B cell (primary cell): ENCODE results near the gene PPFIA4. TPM values are rescaled to one million over a fixed set of nuclear protein-coding genes. Genes with fewer than 3 reads are reported as not detected.

Source experiments
- ATAC-seq: fragments of 200-7000 bp; cut with Tn5 transposase; one replicate; pipeline ENCODE4 v1.10.0; 2021; ENCODE audit warnings: low read depth, mild to moderate bottlenecking, moderate number of reproducible peaks, moderate library complexity
- CTCF ChIA-PET: fragments of 350-600 bp; sonication (Branson Sonifier 250); formaldehyde crosslinking; loops from one replicate; lab custom pipeline; 2021; ENCODE audit warnings: antibody characterized with exemption, inconsistent platforms; lab: Charles Lee
- POLR2A ChIA-PET: fragments of 350-600 bp; sonication (Branson Sonifier 250); formaldehyde crosslinking; loops from one replicate; lab custom pipeline; 2021; ENCODE audit warnings: antibody characterized with exemption; lab: Charles Lee
- DNase-seq: peaks from one replicate; pipeline ENCODE4 v3.0.0; 2013
- H2AFZ ChIP-seq: 2 replicates; pipeline ENCODE4 v1.6.1; 2012; ENCODE audit warnings: mild to moderate bottlenecking, low read depth, low read length; ENCODE audit not compliant: insufficient read depth, poor library complexity, severe bottlenecking
- H3K27ac ChIP-seq, 2 donors: 1 replicate in 1 of 2; 2 replicates in 1 of 2; pipeline ENCODE4 v1.5.1; 2012 to 2013; ENCODE audit warnings: low read length in 2 of 2, mild to moderate bottlenecking in 2 of 2, moderate library complexity in 1 of 2
- H3K27me3 ChIP-seq, 4 experiments: fragments of 200-600 bp in 1 of 4; sonication (generic) in 1 of 4; replicated peaks in 1 of 4; 1 replicate in 2 of 4; 2 replicates in 2 of 4; pipeline versions ENCODE4 v1.6.1 to v1.7.0; 2013 to 2016; ENCODE audit warnings: low read length in 3 of 4, mild to moderate bottlenecking in 2 of 4, mixed read lengths in 1 of 4, moderate library complexity in 1 of 4; ENCODE audit not compliant: insufficient read depth in 4 of 4, control insufficient read depth in 3 of 4; ENCODE audit errors: control extremely low read depth in 1 of 4
- H3K36me3 ChIP-seq, 2 experiments: replicated peaks in 1 of 2; 1 replicate in 1 of 2; 2 replicates in 1 of 2; pipeline versions ENCODE4 v1.6.1 to v1.7.1; 2013; ENCODE audit warnings: low read length in 1 of 2; ENCODE audit not compliant: insufficient read depth in 2 of 2, control insufficient read depth in 1 of 2; ENCODE audit errors: control extremely low read depth in 1 of 2, extremely low read depth in 1 of 2
- H3K4me1 ChIP-seq, 2 donors: fragments of 200-600 bp in 1 of 2; sonication (generic) in 1 of 2; 1 replicate in 1 of 2; 2 replicates in 1 of 2; pipeline versions ENCODE4 v1.5.1 to v1.6.1; 2013 to 2017; ENCODE audit warnings: low read length in 2 of 2; ENCODE audit not compliant: control insufficient read depth in 2 of 2, insufficient read depth in 2 of 2
- H3K4me2 ChIP-seq: replicated peaks from 2 replicates; pipeline ENCODE3; 2012; ENCODE audit warnings: mild to moderate bottlenecking, low read depth, low read length; ENCODE audit not compliant: poor library complexity, severe bottlenecking
- H3K4me3 ChIP-seq, 5 experiments: fragments of 200-600 bp in 1 of 5; sonication (generic) in 1 of 5; 1 replicate in 3 of 5; 2 replicates in 2 of 5; pipeline versions ENCODE4 v1.5.1 to v1.7.0; 2011 to 2016; ENCODE audit warnings: low read length in 4 of 5, mild to moderate bottlenecking in 4 of 5, low read depth in 2 of 5, control low read depth in 1 of 5, moderate library complexity in 1 of 5; ENCODE audit not compliant: insufficient read depth in 1 of 5; ENCODE audit errors: control extremely low read depth in 1 of 5, extremely low read depth in 1 of 5
- H3K79me2 ChIP-seq: fragments of 200-600 bp; sonication (generic); one replicate; pipeline ENCODE4 v1.6.0; 2016; ENCODE audit warnings: low read length; ENCODE audit not compliant: control insufficient read depth, insufficient read depth
- H3K9ac ChIP-seq: fragments of 200-600 bp; sonication (generic); 2 replicates; pipeline ENCODE4 v1.6.1; 2017; ENCODE audit warnings: mild to moderate bottlenecking, low read length, moderate library complexity
- H3K9me3 ChIP-seq, 3 donors: one replicate each; pipeline versions ENCODE4 v1.6.1 to v1.7.1; 2013; ENCODE audit warnings: low read length in 2 of 3; ENCODE audit not compliant: control insufficient read depth in 2 of 3, insufficient read depth in 1 of 3; ENCODE audit errors: control extremely low read depth in 1 of 3
- H4K20me1 ChIP-seq: 2 replicates; pipeline ENCODE4 v1.6.0; 2012; ENCODE audit warnings: mild to moderate bottlenecking, low read length; ENCODE audit not compliant: insufficient read depth, control insufficient read depth, poor library complexity, severe bottlenecking
- H3K27ac Mint-ChIP-seq: one replicate; pipeline ENCODE4 v1.8.0; 2021; ENCODE audit warnings: mixed read lengths
- H3K27me3 Mint-ChIP-seq: one replicate; pipeline ENCODE4 v1.8.0; 2021; ENCODE audit warnings: mixed read lengths
- H3K4me1 Mint-ChIP-seq: one replicate; pipeline ENCODE4 v1.8.0; 2021; ENCODE audit warnings: mixed read lengths
- H3K4me3 Mint-ChIP-seq: one replicate; pipeline ENCODE4 v1.8.0; 2021; ENCODE audit warnings: mixed read lengths
- H3K9me3 Mint-ChIP-seq: one replicate; pipeline ENCODE4 v1.8.0; 2022; ENCODE audit warnings: mixed read lengths; ENCODE audit not compliant: insufficient read depth
- EZH2 ChIP-seq: IDR thresholded peaks from 2 replicates; pipeline ENCODE4 v1.6.1; 2012; ENCODE audit warnings: borderline replicate concordance, low read depth, mild to moderate bottlenecking, moderate library complexity, low read length; ENCODE audit not compliant: insufficient read depth, poor library complexity, severe bottlenecking
- WGBS: methylation state at CpG from one replicate; pipeline ENCODE4 v1.1.5; 2013; ENCODE audit warnings: missing lambda C conversion rate; ENCODE audit not compliant: insufficient coverage; 5-methylcytosine and 5-hydroxymethylcytosine counted together
- intact Hi-C: fragments of 100-400 bp; cut with micrococcal nuclease; formaldehyde crosslinking; loops from one replicate; pipeline ENCODE4 v1.10.0; 2022
- polyA plus RNA-seq: library from polyadenylated mRNA; depleted of rRNA; stranded (reverse); fragments of >200 nt; gene quantifications from 2 replicates; pipeline ENCODE4 v1.2.3, GENCODE V29; 2012
- total RNA-seq, 2 donors: library from RNA; stranded (reverse); fragments of 120-200 nt in 1 of 2; gene quantifications; 1 replicate in 1 of 2; 2 replicates in 1 of 2; pipeline versions ENCODE4 v1.2.3 to v1.2.4, GENCODE V29; 2013 to 2022
- TF ChIP-seq, protein P1 (sequence below): fragments of 200-600 bp; IDR thresholded peaks from one replicate; pipeline ENCODE4 v1.8.0; 2022; ENCODE audit warnings: antibody characterized with exemption, mild to moderate bottlenecking

Gene PPFIA4
- total and polyA plus RNA-seq, 2 donors (not counting 1 experiment from before 2014, with no cell fraction given) = 0.09 to 0.62 TPM

DNA sequence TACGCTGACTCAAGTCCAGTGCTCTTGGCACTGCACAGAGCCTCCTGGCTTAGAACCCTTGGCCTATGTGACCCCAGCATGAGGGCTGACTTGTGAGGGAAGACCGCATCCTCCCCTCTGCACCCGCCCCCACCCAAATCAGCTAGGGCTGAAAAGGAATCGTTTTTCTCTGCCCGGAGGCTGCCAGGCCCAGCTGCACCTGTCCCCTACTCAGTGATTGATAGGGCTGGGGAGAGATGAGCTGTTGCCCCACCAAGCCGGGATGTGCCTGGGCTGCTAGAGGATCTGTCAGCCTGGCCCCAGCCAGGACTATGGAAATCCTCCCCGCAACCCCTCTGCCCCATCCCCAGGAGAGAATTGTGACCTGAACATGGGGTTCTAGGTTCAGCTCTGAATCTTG, 38.9 kb downstream of the PPFIA4 start:
- ChIA-PET POLR2A (no interaction called here), CTCF (interaction anchor here (1.3 kb wide), 1 partner anchor 10 kb away, joined by 4 read pairs; no protein-coding TSS in a partner anchor)
- no peak for DNase-seq
- no peak for ATAC-seq
- no peak overlapping the region for H2AFZ ChIP-seq
- H3K4me2 ChIP-seq = no peak overlapping the region
- TF ChIP-seq, protein P1, sequence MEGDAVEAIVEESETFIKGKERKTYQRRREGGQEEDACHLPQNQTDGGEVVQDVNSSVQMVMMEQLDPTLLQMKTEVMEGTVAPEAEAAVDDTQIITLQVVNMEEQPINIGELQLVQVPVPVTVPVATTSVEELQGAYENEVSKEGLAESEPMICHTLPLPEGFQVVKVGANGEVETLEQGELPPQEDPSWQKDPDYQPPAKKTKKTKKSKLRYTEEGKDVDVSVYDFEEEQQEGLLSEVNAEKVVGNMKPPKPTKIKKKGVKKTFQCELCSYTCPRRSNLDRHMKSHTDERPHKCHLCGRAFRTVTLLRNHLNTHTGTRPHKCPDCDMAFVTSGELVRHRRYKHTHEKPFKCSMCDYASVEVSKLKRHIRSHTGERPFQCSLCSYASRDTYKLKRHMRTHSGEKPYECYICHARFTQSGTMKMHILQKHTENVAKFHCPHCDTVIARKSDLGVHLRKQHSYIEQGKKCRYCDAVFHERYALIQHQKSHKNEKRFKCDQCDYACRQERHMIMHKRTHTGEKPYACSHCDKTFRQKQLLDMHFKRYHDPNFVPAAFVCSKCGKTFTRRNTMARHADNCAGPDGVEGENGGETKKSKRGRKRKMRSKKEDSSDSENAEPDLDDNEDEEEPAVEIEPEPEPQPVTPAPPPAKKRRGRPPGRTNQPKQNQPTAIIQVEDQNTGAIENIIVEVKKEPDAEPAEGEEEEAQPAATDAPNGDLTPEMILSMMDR = no peak
- TF ChIP-seq EZH2 = no peak
- H3K36me3 ChIP-seq = no peaks in the 10 kb centered on the region
- H3K4me3 Mint-ChIP-seq = no peak overlapping the region
- H3K9me3 ChIP-seq = no peaks in the 10 kb centered on the region
- no peaks in the 10 kb centered on the region for H3K27me3 ChIP-seq
- H3K27ac Mint-ChIP-seq = no peak overlapping the region
- no peaks in the 10 kb centered on the region for H3K79me2 ChIP-seq
- H4K20me1 ChIP-seq = no peaks in the 10 kb centered on the region
- H3K27me3 Mint-ChIP-seq = peaks cover 12% of the 10 kb centered on the region
- H3K9ac ChIP-seq = no peak overlapping the region
- peaks cover 7 to 9% of the 10 kb centered on the region in 2 donors for H3K4me1 ChIP-seq
- no peak overlapping the region for H3K27ac ChIP-seq
- H3K9me3 Mint-ChIP-seq = no peaks in the 10 kb centered on the region
- intact Hi-C loops = no loop called here
- 96% methylated on average over 5 of the region's 7 CpGs for WGBS
- H3K4me3 ChIP-seq = no peak overlapping the region
- peaks cover 12% of the 10 kb centered on the region for H3K4me1 Mint-ChIP-seq

DNA sequence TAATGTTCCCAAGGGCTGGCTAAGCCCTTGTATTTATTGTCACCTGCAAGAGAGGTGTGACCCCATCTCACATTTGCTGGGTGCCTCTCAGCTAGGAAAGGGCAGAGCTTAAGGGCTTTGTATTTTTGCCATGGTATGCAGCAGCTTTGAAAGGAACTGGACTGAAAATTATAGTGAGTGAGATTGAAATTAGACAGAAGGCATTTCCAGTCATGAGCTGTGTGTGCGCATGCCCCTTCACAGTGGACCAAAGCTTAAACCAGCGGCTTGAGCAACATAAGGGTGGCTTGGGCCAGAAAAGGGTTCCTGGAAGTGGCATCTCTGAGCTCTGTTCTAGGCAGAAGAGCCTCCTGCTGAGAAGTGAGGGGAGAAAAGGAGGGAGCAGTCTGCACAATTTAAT, 39.7 kb downstream of the PPFIA4 start:
- WGBS = 81% methylated on average over 2 of the region's 2 CpGs
- Histone ChIP-seq H3K4me2 (no peak overlapping the region), H2AFZ (no peak overlapping the region), H3K79me2 (no peaks in the 10 kb centered on the region), H3K4me3 (no peak overlapping the region), H3K36me3 (no peaks in the 10 kb centered on the region), H3K9ac (no peak overlapping the region), H3K27ac (no peak overlapping the region), H3K9me3 (no peaks in the 10 kb centered on the region), H3K4me1 (peaks cover 7 to 9% of the 10 kb centered on the region in 2 donors), H4K20me1 (no peaks in the 10 kb centered on the region), H3K27me3 (no peaks in the 10 kb centered on the region)
- CTCF ChIA-PET = interaction anchor here (1.3 kb wide), 1 partner anchor 11 kb away, joined by 4 read pairs; no protein-coding TSS in a partner anchor
- no peaks in the 10 kb centered on the region for H3K9me3 Mint-ChIP-seq
- intact Hi-C loops = no loop called here
- POLR2A ChIA-PET = no interaction called here
- H3K27ac Mint-ChIP-seq = no peak overlapping the region
- H3K27me3 Mint-ChIP-seq = peaks cover 5% of the 10 kb centered on the region
- ATAC-seq (no peak), DNase-seq (no peak)
- peaks cover 12% of the 10 kb centered on the region for H3K4me1 Mint-ChIP-seq
- H3K4me3 Mint-ChIP-seq = no peak overlapping the region
- TF ChIP-seq, protein P1 = no peak
- TF ChIP-seq EZH2 = no peak
